B cell (primary cell): Measurements from ENCODE around the gene PRSS23. TPM values are rescaled to one million over a fixed set of nuclear protein-coding genes. Genes with fewer than 3 reads are reported as not detected.
"Not testable (repeated sequence)": the region's sequence is repeated elsewhere in the genome, so short reads cannot be mapped to it uniquely, and the experiment has no call there.

Experiments used
- ATAC-seq: fragments of 200-7000 bp; cut with Tn5 transposase; one replicate; pipeline ENCODE4 v1.10.0; 2021; ENCODE audit warnings: low read depth, mild to moderate bottlenecking, moderate number of reproducible peaks, moderate library complexity
- CTCF ChIA-PET: fragments of 350-600 bp; sonication (Branson Sonifier 250); formaldehyde crosslinking; loops from one replicate; lab custom pipeline; 2021; ENCODE audit warnings: antibody characterized with exemption, inconsistent platforms; lab: Charles Lee
- POLR2A ChIA-PET: fragments of 350-600 bp; sonication (Branson Sonifier 250); formaldehyde crosslinking; loops from one replicate; lab custom pipeline; 2021; ENCODE audit warnings: antibody characterized with exemption; lab: Charles Lee
- DNase-seq: peaks from one replicate; pipeline ENCODE4 v3.0.0; 2013
- H2AFZ ChIP-seq: 2 replicates; pipeline ENCODE4 v1.6.1; 2012; ENCODE audit warnings: mild to moderate bottlenecking, low read depth, low read length; ENCODE audit not compliant: insufficient read depth, poor library complexity, severe bottlenecking
- H3K27ac ChIP-seq, 2 donors: 1 replicate in 1 of 2; 2 replicates in 1 of 2; pipeline ENCODE4 v1.5.1; 2012 to 2013; ENCODE audit warnings: low read length in 2 of 2, mild to moderate bottlenecking in 2 of 2, moderate library complexity in 1 of 2
- H3K27me3 ChIP-seq, 4 experiments: fragments of 200-600 bp in 1 of 4; sonication (generic) in 1 of 4; replicated peaks in 1 of 4; 1 replicate in 2 of 4; 2 replicates in 2 of 4; pipeline versions ENCODE4 v1.6.1 to v1.7.0; 2013 to 2016; ENCODE audit warnings: low read length in 3 of 4, mild to moderate bottlenecking in 2 of 4, mixed read lengths in 1 of 4, moderate library complexity in 1 of 4; ENCODE audit not compliant: insufficient read depth in 4 of 4, control insufficient read depth in 3 of 4; ENCODE audit errors: control extremely low read depth in 1 of 4
- H3K36me3 ChIP-seq, 2 experiments: replicated peaks in 1 of 2; 1 replicate in 1 of 2; 2 replicates in 1 of 2; pipeline versions ENCODE4 v1.6.1 to v1.7.1; 2013; ENCODE audit warnings: low read length in 1 of 2; ENCODE audit not compliant: insufficient read depth in 2 of 2, control insufficient read depth in 1 of 2; ENCODE audit errors: control extremely low read depth in 1 of 2, extremely low read depth in 1 of 2
- H3K4me1 ChIP-seq, 2 donors: fragments of 200-600 bp in 1 of 2; sonication (generic) in 1 of 2; 1 replicate in 1 of 2; 2 replicates in 1 of 2; pipeline versions ENCODE4 v1.5.1 to v1.6.1; 2013 to 2017; ENCODE audit warnings: low read length in 2 of 2; ENCODE audit not compliant: control insufficient read depth in 2 of 2, insufficient read depth in 2 of 2
- H3K4me2 ChIP-seq: replicated peaks from 2 replicates; pipeline ENCODE3; 2012; ENCODE audit warnings: mild to moderate bottlenecking, low read depth, low read length; ENCODE audit not compliant: poor library complexity, severe bottlenecking
- H3K4me3 ChIP-seq, 5 experiments: fragments of 200-600 bp in 1 of 5; sonication (generic) in 1 of 5; 1 replicate in 3 of 5; 2 replicates in 2 of 5; pipeline versions ENCODE4 v1.5.1 to v1.7.0; 2011 to 2016; ENCODE audit warnings: low read length in 4 of 5, mild to moderate bottlenecking in 4 of 5, low read depth in 2 of 5, control low read depth in 1 of 5, moderate library complexity in 1 of 5; ENCODE audit not compliant: insufficient read depth in 1 of 5; ENCODE audit errors: control extremely low read depth in 1 of 5, extremely low read depth in 1 of 5
- H3K79me2 ChIP-seq: fragments of 200-600 bp; sonication (generic); one replicate; pipeline ENCODE4 v1.6.0; 2016; ENCODE audit warnings: low read length; ENCODE audit not compliant: control insufficient read depth, insufficient read depth
- H3K9ac ChIP-seq: fragments of 200-600 bp; sonication (generic); 2 replicates; pipeline ENCODE4 v1.6.1; 2017; ENCODE audit warnings: mild to moderate bottlenecking, low read length, moderate library complexity
- H3K9me3 ChIP-seq, 3 donors: one replicate each; pipeline versions ENCODE4 v1.6.1 to v1.7.1; 2013; ENCODE audit warnings: low read length in 2 of 3; ENCODE audit not compliant: control insufficient read depth in 2 of 3, insufficient read depth in 1 of 3; ENCODE audit errors: control extremely low read depth in 1 of 3
- H4K20me1 ChIP-seq: 2 replicates; pipeline ENCODE4 v1.6.0; 2012; ENCODE audit warnings: mild to moderate bottlenecking, low read length; ENCODE audit not compliant: insufficient read depth, control insufficient read depth, poor library complexity, severe bottlenecking
- H3K27ac Mint-ChIP-seq: one replicate; pipeline ENCODE4 v1.8.0; 2021; ENCODE audit warnings: mixed read lengths
- H3K27me3 Mint-ChIP-seq: one replicate; pipeline ENCODE4 v1.8.0; 2021; ENCODE audit warnings: mixed read lengths
- H3K4me1 Mint-ChIP-seq: one replicate; pipeline ENCODE4 v1.8.0; 2021; ENCODE audit warnings: mixed read lengths
- H3K4me3 Mint-ChIP-seq: one replicate; pipeline ENCODE4 v1.8.0; 2021; ENCODE audit warnings: mixed read lengths
- H3K9me3 Mint-ChIP-seq: one replicate; pipeline ENCODE4 v1.8.0; 2022; ENCODE audit warnings: mixed read lengths; ENCODE audit not compliant: insufficient read depth
- EZH2 ChIP-seq: IDR thresholded peaks from 2 replicates; pipeline ENCODE4 v1.6.1; 2012; ENCODE audit warnings: borderline replicate concordance, low read depth, mild to moderate bottlenecking, moderate library complexity, low read length; ENCODE audit not compliant: insufficient read depth, poor library complexity, severe bottlenecking
- WGBS: methylation state at CpG from one replicate; pipeline ENCODE4 v1.1.5; 2013; ENCODE audit warnings: missing lambda C conversion rate; ENCODE audit not compliant: insufficient coverage; 5-methylcytosine and 5-hydroxymethylcytosine counted together
- intact Hi-C: fragments of 100-400 bp; cut with micrococcal nuclease; formaldehyde crosslinking; loops from one replicate; pipeline ENCODE4 v1.10.0; 2022
- polyA plus RNA-seq: library from polyadenylated mRNA; depleted of rRNA; stranded (reverse); fragments of >200 nt; gene quantifications from 2 replicates; pipeline ENCODE4 v1.2.3, GENCODE V29; 2012
- total RNA-seq, 2 donors: library from RNA; stranded (reverse); fragments of 120-200 nt in 1 of 2; gene quantifications; 1 replicate in 1 of 2; 2 replicates in 1 of 2; pipeline versions ENCODE4 v1.2.3 to v1.2.4, GENCODE V29; 2013 to 2022
- TF ChIP-seq, protein P1 (sequence below): fragments of 200-600 bp; IDR thresholded peaks from one replicate; pipeline ENCODE4 v1.8.0; 2022; ENCODE audit warnings: antibody characterized with exemption, mild to moderate bottlenecking

Gene PRSS23
- total and polyA plus RNA-seq, 2 donors (not counting 1 experiment from before 2014, with no cell fraction given): 0.03 TPM; not detected in 1

DNA sequence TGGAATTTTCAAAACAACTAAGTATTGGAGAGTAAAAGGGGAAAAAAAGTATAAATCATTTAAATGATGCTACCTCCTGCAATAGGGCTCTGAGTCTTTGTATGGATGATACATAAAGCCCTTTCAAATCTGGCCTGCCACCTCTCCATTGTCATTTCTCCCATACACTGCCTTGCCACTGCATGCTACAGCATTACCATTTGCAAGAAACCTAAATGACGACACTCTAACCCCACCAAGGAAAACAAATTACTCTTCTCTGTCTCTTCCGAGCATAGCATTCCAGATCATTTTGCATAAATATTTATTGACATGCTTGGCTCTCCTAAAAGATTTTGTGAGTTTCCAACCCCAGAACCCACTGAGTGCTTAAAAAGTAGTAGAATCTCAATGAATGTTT lies 34.5 kb upstream of the PRSS23 start:
- intact Hi-C loops: no loop called here
- Histone ChIP-seq H3K36me3 (no peaks in the 10 kb centered on the region), H3K79me2 (no peaks in the 10 kb centered on the region), H4K20me1 (no peaks in the 10 kb centered on the region), H3K9me3 (peaks cover 0 to 4% (median 0%) of the 10 kb centered on the region in 3 donors), H3K9ac (no peak overlapping the region), H3K4me1 (no peaks in the 10 kb centered on the region), H3K27me3 (no peaks in the 10 kb centered on the region), H3K4me3 (no peak overlapping the region), H3K4me2 (no peak overlapping the region), H2AFZ (no peak overlapping the region), H3K27ac (no peak overlapping the region)
- Mint-ChIP-seq H3K4me3 (no peak overlapping the region), H3K27ac (no peak overlapping the region), H3K27me3 (no peaks in the 10 kb centered on the region), H3K9me3 (no peaks in the 10 kb centered on the region), H3K4me1 (no peaks in the 10 kb centered on the region)
- ATAC-seq: no peak
- DNase-seq: no peak
- CTCF ChIA-PET: no interaction called here
- TF ChIP-seq, protein P1, sequence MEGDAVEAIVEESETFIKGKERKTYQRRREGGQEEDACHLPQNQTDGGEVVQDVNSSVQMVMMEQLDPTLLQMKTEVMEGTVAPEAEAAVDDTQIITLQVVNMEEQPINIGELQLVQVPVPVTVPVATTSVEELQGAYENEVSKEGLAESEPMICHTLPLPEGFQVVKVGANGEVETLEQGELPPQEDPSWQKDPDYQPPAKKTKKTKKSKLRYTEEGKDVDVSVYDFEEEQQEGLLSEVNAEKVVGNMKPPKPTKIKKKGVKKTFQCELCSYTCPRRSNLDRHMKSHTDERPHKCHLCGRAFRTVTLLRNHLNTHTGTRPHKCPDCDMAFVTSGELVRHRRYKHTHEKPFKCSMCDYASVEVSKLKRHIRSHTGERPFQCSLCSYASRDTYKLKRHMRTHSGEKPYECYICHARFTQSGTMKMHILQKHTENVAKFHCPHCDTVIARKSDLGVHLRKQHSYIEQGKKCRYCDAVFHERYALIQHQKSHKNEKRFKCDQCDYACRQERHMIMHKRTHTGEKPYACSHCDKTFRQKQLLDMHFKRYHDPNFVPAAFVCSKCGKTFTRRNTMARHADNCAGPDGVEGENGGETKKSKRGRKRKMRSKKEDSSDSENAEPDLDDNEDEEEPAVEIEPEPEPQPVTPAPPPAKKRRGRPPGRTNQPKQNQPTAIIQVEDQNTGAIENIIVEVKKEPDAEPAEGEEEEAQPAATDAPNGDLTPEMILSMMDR: no peak
- TF ChIP-seq EZH2: no peak
- WGBS: 100% methylated on average over 1 of the region's 2 CpGs
- POLR2A ChIA-PET: no interaction called here

DNA sequence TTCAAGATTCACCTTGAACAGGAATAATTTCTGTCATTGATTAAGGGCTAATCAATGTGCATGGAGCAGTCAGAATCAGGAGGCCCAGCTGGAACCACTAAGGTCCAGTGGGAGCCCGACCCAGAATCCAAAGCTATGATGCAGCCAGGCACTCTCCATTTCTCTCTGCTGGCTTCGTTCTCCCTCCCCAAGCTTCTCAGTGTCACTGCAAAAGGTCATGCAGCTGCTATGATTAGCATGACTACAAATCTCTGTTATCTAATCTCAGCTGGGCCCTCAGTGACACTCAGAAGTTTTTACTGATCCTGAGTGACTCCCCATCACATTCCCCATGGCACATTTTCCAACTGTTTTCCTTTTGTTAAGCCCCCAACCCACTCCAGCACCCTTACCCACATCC lies 31.1 kb upstream of the PRSS23 start:
- H3K79me2 ChIP-seq: no peaks in the 10 kb centered on the region
- H3K4me1 ChIP-seq: no peaks in the 10 kb centered on the region
- WGBS: 61% methylated on average over 2 of the region's 2 CpGs
- H3K27me3 ChIP-seq: no peaks in the 10 kb centered on the region
- H3K4me2 ChIP-seq: no peak overlapping the region
- no peak overlapping the region for H2AFZ ChIP-seq
- H3K4me3 Mint-ChIP-seq: no peak overlapping the region
- no peak overlapping the region for H3K27ac ChIP-seq
- no peaks in the 10 kb centered on the region for H3K9me3 Mint-ChIP-seq
- ChIA-PET CTCF (no interaction called here), POLR2A (no interaction called here)
- no peaks in the 10 kb centered on the region for H3K36me3 ChIP-seq
- H3K27me3 Mint-ChIP-seq: no peaks in the 10 kb centered on the region
- H3K27ac Mint-ChIP-seq: no peak overlapping the region
- peaks cover 0 to 6% (median 0%) of the 10 kb centered on the region in 3 donors for H3K9me3 ChIP-seq
- TF ChIP-seq EZH2: no peak
- TF ChIP-seq, protein P1: no peak
- no peak overlapping the region for H3K9ac ChIP-seq
- intact Hi-C loops: no loop called here
- ATAC-seq (no peak), DNase-seq (no peak)
- H4K20me1 ChIP-seq: no peaks in the 10 kb centered on the region
- no peaks in the 10 kb centered on the region for H3K4me1 Mint-ChIP-seq
- no peak overlapping the region for H3K4me3 ChIP-seq

DNA sequence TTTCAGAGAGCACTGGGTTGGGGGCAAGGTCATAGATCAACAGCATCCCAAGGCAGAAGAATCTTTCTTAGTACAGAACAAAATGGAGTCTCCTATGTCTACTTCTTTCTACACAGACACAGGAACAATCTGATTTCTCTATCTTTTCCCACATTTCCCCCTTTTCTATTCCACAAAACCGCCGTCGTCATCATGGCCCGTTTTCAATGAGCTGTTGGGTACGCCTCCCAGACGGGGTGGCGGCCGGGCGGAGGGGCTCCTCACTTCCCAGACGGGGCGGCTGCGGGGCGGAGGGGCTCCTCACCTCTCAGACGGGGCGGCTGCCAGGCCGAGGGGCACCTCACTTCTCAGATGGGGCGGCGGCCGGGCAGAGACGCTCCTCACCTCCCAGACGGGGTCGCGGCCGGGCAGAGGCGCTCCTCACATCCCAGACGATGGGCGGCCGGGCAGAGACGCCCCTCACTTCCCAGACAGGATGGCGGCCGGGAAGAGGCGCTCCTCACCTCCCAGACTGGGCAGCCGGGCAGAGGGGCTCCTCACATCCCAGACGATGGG lies 29.8 kb upstream of the PRSS23 start:
- H3K36me3 ChIP-seq, H2AFZ ChIP-seq, H4K20me1 ChIP-seq, H3K9ac ChIP-seq, H3K4me3 ChIP-seq, H3K27me3 Mint-ChIP-seq, intact Hi-C loops, POLR2A ChIA-PET, H3K27me3 ChIP-seq, H3K9me3 ChIP-seq, H3K79me2 ChIP-seq, DNase-seq, H3K27ac ChIP-seq, H3K9me3 Mint-ChIP-seq, H3K4me2 ChIP-seq, H3K27ac Mint-ChIP-seq, CTCF ChIA-PET, H3K4me1 ChIP-seq, H3K4me1 Mint-ChIP-seq, ATAC-seq, H3K4me3 Mint-ChIP-seq: not testable (repeated sequence)
- 96% methylated on average over 14 of the region's 34 CpGs for WGBS
